Hematopoietic multipotent progenitor cell treated with erythropoietin and hydrocortisone succinate and interleukin-3 and kit ligand, for 6 days (in vitro differentiated cells): ENCODE results near the gene PRR18.
A peak's percentile ranks its signal among the peaks of the same experiment; 100 is the strongest.

Experiments
- DNase-seq: peaks from one replicate; pipeline ENCODE4 v3.0.0-alpha.2; 2015

The PRR18 gene

GRCh38 chr6:166333172-166333995, 25.2 kb upstream of the PRR18 start:
- peak; percentile 56 for DNase-seq

DNA sequence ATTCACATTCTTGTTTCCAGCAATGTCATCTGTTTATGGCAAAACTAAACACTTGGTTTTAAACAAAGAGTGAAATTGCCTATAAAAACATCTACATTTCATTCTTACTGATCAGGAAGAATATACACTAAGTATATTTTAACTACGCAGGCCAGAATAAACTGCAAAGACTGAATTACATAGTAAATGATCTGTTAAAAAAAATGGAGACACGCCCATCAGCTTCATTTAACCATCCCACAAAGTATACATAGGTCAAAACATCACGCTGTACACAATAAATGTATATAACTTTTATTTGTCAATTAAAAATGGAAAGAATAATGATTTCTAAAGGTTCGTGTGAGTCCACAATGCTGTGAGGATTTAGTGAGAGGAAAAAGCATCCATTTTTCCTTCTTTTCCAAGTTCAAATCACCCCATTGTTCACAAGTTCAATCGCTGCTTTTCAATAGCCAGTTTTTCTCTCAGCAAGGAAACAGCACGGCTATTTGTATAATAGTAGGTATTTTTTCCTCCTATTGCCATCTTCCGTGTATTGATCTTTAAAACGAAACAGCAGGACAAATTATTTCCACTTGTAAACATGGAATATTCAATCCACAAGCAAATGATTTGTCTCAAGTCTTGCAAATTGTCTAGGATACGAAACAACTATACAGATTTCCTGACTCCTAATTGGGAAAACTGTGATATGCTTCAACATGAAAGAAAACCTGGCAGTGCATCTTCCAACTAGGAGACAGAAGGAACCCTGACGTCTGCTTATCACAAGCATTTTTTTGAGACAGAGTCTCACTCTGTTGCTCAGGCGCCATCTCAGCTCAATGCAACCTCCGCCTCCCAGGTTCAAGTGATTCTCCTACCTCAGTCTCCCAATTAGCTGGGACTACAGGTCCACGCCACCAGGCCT, 23.6 kb upstream of the PRR18 start:
- no peak for DNase-seq

GRCh38 chr6:166330612-166331011, 22.4 kb upstream of the PRR18 start:
- peak; percentile 27 for DNase-seq

DNA sequence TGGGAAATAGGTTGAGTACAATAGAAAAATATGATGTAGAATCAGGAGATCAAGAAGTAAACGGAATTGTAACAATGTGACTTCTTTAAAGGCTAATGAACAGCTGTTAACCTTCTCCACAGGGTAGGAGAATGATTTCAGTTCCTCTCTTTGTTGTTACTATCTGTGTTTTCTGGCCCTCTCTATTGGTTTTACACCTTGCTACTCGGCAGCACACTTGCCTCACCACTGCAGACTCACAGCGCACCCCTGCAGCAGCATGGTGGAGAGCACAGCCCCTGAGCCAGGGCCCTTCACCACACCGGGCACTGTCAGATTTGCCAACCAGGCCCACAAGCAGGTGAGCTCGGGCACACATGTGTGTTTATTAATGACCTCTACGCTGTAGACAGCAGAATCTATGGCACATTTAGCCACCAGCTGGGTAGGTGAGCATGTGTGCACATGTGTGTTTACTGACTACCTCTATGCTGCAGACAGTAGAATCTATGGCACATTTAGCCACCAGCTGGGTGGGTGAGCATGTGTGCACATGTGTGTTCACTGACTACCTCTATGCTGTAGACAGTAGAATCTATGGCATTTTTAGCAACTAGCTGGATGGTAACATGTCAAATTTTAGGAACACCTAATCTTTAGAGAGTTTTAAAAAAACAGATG, 17.3 kb upstream of the PRR18 start:
- no peak for DNase-seq

DNA sequence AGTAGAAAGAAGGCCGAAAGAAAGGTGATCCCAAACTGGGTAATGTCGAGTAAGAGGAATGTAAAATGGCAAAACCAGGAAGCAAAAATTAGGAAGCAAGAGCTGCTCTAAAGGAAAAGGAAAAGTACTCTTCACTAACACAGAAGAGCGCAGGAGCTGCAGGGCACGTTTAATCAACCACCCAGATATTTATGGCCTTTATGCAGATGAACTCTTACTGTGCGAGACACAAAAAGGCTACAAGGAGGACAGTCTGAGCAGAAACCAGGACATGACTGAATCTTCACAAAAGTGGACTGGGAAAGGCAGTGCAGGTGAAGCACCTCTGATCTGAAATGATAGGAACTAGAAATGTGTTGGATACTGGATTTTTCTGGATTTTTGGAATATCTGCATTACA, 15.2 kb upstream of the PRR18 start:
- no peak for DNase-seq

GRCh38 chr6:166318649-166319600, 10.7 kb upstream of the PRR18 start:
- DNase-seq: peak; percentile 46

- no peak for DNase-seq
Observed at GRCh38 chr6:166318227-166318626, 10.0 kb upstream of the PRR18 start.

- DNase-seq: no peak
Observed at GRCh38 chr6:166317261-166318212, 9.3 kb upstream of the PRR18 start.

DNA sequence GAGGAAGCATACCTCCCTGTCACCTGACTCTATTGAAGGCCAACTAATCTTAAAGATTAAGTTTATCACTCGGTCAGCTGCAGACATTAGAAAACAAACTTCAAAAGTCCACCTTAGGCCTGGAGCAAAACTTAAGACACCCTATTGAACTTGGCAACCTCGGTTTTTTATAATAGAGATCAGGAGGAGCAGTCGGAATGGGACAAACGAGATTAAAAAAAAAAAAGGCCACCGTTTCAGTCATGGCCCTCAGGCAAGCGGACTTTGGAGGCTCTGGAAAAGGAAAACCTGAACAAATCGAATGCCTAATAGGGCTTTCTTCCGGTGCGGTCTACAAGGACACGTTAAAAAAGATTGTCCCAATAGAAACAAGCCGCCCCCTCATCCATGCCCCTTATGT, 7.2 kb upstream of the PRR18 start:
- no peak for DNase-seq

DNA sequence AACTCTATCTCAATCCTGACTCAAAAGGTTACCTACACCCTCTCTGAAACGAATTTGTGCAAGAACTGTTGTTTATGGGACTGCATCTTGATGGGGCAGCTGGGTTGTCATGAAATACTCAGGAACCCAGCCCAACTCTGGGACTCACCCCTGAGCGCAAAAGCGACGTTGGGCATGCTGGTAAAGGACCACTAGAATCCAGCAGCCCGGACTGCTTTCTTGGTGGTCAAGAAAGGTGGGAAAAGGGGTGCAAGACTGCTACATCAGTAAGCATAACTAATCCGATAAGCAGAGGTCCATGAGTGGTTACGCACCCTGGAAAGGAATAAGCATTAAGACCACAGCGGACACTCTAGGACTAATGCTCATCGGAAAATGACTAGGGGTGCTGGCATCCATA, 6.3 kb upstream of the PRR18 start:
- no peak for DNase-seq

DNA sequence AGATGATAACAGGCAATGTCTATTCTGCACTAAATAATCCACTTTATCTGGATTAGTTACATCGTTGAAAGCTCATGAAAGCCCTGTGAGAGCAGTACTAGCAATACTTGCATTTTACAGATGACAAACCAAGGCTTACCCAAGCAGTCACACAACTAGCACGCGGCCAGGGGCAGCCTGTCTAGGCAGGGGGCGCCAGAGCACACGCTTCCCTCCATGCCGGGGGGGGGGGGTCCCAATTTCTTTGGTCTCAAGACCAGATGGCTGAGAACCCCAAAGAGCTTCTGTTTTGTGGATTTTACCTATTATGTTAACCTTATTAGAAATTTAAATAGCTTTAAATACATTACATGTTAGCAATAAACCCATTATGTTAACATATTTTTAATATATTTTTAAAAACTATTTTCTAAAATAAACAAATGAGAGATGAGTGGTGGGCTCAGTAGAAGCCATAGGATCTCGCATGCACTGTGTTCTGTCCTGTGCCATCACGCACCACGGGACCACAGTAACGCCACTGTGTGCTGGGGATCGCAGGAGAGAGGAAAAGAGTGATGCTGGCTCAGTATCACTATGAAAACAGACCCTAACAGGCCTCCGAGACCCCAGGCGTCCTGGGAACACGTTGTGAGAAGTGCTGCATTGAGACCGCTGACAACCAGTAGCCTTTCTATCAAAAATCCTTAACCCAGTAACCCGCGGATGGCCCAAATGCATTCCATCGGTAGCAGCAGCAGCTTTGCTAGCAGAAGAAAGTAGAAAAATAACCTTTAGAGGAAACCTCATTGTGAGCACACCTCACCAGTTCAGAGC, 5.3 kb upstream of the PRR18 start:
- DNase-seq: peak; percentile 76

GRCh38 chr6:166312832-166313231, 4.6 kb upstream of the PRR18 start:
- no peak for DNase-seq

DNA sequence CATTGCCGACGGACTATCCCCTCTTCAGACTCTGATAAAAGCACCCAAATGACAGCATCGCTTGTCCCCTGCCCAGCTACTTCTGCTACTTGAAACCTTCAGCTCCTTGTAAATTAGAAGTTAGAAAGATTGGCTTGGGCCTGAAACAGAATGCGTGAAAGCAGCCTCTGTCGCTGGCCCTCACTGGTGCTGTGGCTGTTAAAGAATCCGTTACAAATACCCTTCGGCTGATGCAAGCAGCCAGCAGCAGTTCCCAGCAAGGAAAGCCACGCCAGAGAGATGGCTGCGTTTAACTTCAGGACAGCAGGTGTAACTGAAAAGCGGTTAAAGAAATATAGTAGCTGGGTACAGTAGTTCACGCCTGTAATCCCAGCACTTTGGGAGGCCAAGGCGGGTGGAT, 2.4 kb upstream of the PRR18 start:
- no peak for DNase-seq

- DNase-seq: no peak
Observed at GRCh38 chr6:166309977-166310376, 1.8 kb upstream of the PRR18 start.

DNA sequence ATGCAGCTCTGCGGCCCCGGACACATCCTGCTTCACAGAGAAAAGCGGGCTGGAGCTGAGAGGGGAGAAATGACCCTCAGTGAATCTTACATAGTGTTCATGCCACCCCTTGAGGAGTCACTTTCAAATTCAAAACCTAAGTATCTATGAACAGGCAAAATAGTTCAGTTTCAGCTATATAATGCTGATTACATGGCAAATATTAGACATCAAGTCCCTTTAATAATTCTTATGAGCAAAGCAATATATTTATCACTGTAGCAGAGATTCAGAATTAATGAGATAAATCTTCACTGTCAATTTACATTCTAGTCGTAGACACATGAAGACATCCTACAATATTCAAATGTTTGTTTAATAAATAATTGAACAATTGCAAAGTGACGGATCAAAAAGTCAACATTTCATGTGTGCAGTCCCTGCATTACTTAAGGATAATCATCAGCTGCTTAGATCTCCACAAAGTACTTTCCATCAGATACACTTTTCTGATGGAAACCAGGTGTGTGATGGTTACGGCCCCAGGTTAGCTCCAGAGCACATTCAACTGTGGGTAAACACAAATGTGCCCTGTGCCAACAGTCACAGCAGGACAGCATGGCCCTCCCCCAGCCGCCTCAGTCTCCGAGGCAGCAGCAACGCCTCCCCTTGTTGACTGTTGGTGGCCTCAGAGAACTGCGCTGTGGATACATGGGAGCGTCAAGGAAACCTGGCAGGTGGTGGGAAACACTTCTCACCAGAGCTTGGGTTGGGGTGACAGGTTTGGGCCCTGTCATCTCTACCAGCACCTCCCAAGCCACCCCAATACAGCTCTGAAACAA, 787 bp upstream of the PRR18 start:
- DNase-seq: no peak

GRCh38 chr6:166307082-166308032, 835 bp downstream of the PRR18 start:
- peak; percentile 18 for DNase-seq

DNA sequence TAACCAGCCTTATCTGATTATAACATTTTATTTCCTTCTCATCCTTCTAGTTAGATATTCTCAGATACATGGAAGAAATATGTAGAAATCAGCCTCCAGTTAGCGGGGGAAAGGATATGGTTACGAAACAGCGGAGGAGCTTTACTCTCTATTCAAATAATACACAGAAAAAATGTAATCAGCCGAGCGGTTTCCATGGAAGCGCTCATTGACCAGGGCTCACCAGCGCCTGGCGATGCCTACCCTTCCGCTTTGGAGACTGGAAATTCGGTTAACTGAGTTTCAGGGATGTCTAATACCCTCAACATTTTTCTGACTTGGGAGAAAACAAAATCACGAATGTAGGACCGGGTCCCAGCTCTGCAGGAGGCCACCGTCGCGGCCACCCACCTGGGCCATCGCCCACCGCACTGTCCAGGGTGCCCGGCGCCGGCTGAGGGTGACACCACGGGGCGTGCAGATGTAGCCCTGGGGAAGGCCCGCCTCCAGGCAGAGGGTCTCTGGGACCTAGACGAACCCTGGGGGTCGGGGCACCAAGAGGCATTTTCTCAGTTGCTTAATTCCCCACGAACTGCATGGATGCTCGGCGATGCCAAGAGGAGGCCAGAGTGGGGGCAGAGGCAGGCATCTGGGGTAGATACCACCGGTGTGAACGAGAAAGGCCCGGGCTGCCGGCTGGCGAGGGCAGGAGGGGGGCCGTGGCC, 1.7 kb downstream of the PRR18 start:
- DNase-seq: no peak
